Measurements from ENCODE around the gene SCO2. TPM values are rescaled to one million over a fixed set of nuclear protein-coding genes. Genes with fewer than 3 reads are reported as not detected.

SCO2 gene
- total RNA-seq, 6 experiments from 2014 or later: 0.80 to 4.2 (median 2.5) TPM; not detected in 2

GRCh38 chr22:50568626-50569025 lies 43.2 kb upstream of the SCO2 start:
- 43% methylated on average over 5 of the region's 7 CpGs for WGBS (ENCODE audit: insufficient coverage, low coverage, low lambda C conversion rate, missing lambda C conversion rate)
- DNase-seq: peak in 2 of 3 donors; percentile 67 to 79

DNA sequence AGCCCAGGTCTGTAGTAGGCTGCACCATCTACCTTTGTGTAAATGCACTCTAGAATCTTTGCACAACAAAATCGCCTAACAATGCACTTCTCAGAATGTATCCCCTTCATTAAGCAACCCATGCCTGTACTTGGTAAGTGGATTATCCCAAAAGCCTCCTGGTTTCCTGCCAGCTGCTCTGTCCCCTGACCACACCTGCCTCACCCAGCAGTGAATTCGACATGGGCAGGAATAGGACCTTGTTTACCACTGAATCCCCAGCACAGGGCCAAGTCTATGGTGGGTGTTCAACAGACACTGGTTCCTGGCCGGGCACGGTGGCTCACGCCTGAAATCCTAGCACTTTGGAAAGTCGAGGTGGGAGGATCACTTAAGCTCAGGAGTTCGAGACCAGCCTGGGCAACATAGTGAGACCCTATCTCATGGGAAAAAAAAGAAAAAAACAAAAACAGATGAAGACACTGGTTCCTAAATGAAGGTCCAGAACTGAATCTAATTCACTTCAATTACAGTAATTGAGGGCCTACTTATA lies 42.4 kb upstream of the SCO2 start:
- intact Hi-C loops (cut with DNase I): no loop called here
- 86% methylated on average over 3 of the region's 7 CpGs for WGBS (ENCODE audit: insufficient coverage, low coverage, low lambda C conversion rate, missing lambda C conversion rate)
- ATAC-seq (no peak), DNase-seq (no peak)
- Histone ChIP-seq H3K4me1 (peaks cover 0 to 39% (median 20%) of the 10 kb centered on the region in 4 donors), H3K36me3 (peaks cover 0 to 11% (median 2%) of the 10 kb centered on the region in 4 donors), H3K27ac (peak overlapping the region; percentile 89 to 93 (median 90)), H3K9me3 (no peaks in the 10 kb centered on the region), H3K27me3 (no peaks in the 10 kb centered on the region), H3K4me3 (no peak overlapping the region)
- no peak for TF ChIP-seq POLR2A (IDR thresholded peaks at IDR 0.05)
- TF ChIP-seq, protein P1, sequence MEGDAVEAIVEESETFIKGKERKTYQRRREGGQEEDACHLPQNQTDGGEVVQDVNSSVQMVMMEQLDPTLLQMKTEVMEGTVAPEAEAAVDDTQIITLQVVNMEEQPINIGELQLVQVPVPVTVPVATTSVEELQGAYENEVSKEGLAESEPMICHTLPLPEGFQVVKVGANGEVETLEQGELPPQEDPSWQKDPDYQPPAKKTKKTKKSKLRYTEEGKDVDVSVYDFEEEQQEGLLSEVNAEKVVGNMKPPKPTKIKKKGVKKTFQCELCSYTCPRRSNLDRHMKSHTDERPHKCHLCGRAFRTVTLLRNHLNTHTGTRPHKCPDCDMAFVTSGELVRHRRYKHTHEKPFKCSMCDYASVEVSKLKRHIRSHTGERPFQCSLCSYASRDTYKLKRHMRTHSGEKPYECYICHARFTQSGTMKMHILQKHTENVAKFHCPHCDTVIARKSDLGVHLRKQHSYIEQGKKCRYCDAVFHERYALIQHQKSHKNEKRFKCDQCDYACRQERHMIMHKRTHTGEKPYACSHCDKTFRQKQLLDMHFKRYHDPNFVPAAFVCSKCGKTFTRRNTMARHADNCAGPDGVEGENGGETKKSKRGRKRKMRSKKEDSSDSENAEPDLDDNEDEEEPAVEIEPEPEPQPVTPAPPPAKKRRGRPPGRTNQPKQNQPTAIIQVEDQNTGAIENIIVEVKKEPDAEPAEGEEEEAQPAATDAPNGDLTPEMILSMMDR (IDR thresholded peaks at IDR 0.05): no peak

More at GRCh38 chr22:50568626-50569025, 43.2 kb upstream of the SCO2 start:
- no peaks in the 10 kb centered on the region for H3K27me3 ChIP-seq
- H3K27ac ChIP-seq: peak overlapping the region; percentile 89 to 93 (median 90)
- intact Hi-C loops (cut with DNase I): no loop called here
- H3K4me1 ChIP-seq: peaks cover 0 to 38% (median 20%) of the 10 kb centered on the region in 4 donors
- TF ChIP-seq POLR2A (IDR thresholded peaks at IDR 0.05): peak; percentile 19
- TF ChIP-seq, protein P1 (IDR thresholded peaks at IDR 0.05): no peak
- peaks cover 0 to 11% (median 2%) of the 10 kb centered on the region in 4 donors for H3K36me3 ChIP-seq
- peak; percentile 76 to 83 (median 78) for ATAC-seq
- no peaks in the 10 kb centered on the region for H3K9me3 ChIP-seq
- H3K4me3 ChIP-seq: no peak overlapping the region

GRCh38 chr22:50564289-50564688 lies 38.9 kb upstream of the SCO2 start:
- H3K4me1 ChIP-seq: peaks cover 0 to 24% (median 12%) of the 10 kb centered on the region in 4 donors
- no peaks in the 10 kb centered on the region for H3K36me3 ChIP-seq
- DNase-seq (no peak), ATAC-seq (no peak)
- H3K9me3 ChIP-seq: no peaks in the 10 kb centered on the region
- TF ChIP-seq, protein P1 (IDR thresholded peaks at IDR 0.05): no peak
- no peak for TF ChIP-seq POLR2A (IDR thresholded peaks at IDR 0.05)
- 42% methylated on average over 10 of the region's 11 CpGs for WGBS (ENCODE audit: insufficient coverage, low coverage, low lambda C conversion rate, missing lambda C conversion rate)
- peak overlapping the region; percentile 67 to 93 (median 88) for H3K27ac ChIP-seq
- no peaks in the 10 kb centered on the region for H3K27me3 ChIP-seq
- peak overlapping the region; percentile 49 to 68 (median 60) for H3K4me3 ChIP-seq
- intact Hi-C loops (cut with DNase I): no loop called here

- peak overlapping the region; percentile 67 to 93 (median 88) for H3K27ac ChIP-seq
- peaks cover 0 to 18% (median 9%) of the 10 kb centered on the region in 4 donors for H3K4me1 ChIP-seq
- DNase-seq: peak in 2 of 3 donors; percentile 75
- H3K27me3 ChIP-seq: no peaks in the 10 kb centered on the region
- TF ChIP-seq, protein P1 (IDR thresholded peaks at IDR 0.05): no peak
- no peak for TF ChIP-seq POLR2A (IDR thresholded peaks at IDR 0.05)
- peak overlapping the region; percentile 49 to 68 (median 60) for H3K4me3 ChIP-seq
- no peaks in the 10 kb centered on the region for H3K36me3 ChIP-seq
- no peaks in the 10 kb centered on the region for H3K9me3 ChIP-seq
- ATAC-seq: peak; percentile 33 to 60 (median 48)
- intact Hi-C loops (cut with DNase I): no loop called here
- WGBS (ENCODE audit: insufficient coverage, low coverage, low lambda C conversion rate, missing lambda C conversion rate): 10% methylated on average over 16 of the region's 17 CpGs
These were observed 38.2 kb upstream of the SCO2 start for GRCh38 chr22:50563413-50564160.

Data from right lobe of liver (tissue), 6 donors.